ENCODE measurements around the gene RAB30. TPM values are rescaled to one million over a fixed set of nuclear protein-coding genes. Genes with fewer than 3 reads are reported as not detected.

Gene RAB30
- polyA plus RNA-seq, 1 experiment = 14.0 TPM

DNA sequence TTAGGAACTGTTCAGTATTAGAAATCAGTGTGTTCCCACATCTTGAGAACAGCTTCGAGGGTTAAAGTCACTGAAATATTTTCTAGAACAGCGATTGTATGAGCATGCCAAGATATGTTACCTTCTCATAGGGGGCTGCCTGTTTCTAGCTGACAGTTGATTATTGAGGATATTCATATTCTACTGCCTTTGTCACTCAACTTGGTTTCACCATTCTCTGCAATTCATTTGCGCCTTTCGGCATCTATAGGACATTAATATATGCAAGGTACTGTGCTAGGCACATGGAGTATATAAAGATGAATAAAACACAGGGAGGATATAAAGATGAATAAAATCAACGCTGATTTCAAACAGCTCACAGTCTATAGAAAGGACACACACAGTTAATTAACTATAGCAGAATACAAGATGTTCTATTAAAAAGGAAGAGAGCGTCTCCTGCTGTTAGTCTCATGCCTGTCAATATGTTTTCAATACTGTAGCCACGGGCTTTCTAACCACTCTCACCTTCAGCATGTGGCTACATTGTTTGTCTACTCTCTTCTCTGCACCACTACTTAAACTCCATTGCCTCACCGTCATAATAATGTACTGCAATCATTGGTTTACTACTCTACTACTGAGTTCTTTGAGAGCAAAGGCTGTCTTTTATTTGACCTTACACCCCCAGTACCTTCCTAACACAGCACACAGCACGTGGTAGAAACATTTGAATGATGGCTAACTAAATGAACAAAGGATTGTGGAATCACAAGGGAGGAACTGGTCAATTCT lies 81.9 kb downstream of the RAB30 start:
- TF ChIP-seq, protein P1, sequence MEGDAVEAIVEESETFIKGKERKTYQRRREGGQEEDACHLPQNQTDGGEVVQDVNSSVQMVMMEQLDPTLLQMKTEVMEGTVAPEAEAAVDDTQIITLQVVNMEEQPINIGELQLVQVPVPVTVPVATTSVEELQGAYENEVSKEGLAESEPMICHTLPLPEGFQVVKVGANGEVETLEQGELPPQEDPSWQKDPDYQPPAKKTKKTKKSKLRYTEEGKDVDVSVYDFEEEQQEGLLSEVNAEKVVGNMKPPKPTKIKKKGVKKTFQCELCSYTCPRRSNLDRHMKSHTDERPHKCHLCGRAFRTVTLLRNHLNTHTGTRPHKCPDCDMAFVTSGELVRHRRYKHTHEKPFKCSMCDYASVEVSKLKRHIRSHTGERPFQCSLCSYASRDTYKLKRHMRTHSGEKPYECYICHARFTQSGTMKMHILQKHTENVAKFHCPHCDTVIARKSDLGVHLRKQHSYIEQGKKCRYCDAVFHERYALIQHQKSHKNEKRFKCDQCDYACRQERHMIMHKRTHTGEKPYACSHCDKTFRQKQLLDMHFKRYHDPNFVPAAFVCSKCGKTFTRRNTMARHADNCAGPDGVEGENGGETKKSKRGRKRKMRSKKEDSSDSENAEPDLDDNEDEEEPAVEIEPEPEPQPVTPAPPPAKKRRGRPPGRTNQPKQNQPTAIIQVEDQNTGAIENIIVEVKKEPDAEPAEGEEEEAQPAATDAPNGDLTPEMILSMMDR (IDR thresholded peaks at IDR 0.05; ENCODE audit: insufficient read depth, low read depth, low read length) = no peak
- Histone ChIP-seq H3K27me3 (ENCODE audit: control insufficient read depth, insufficient read depth, low read length) (no peaks in the 10 kb centered on the region), H3K36me3 (ENCODE audit: control insufficient read depth, insufficient read depth, low read length) (peaks cover 3% of the 10 kb centered on the region), H3K4me3 (ENCODE audit: low read depth, low read length) (no peak overlapping the region)
- DNase-seq (ENCODE audit: low read depth) = no peak
- CTCF ChIA-PET = interaction anchor here (1.1 kb wide), 1 partner anchor 14 kb away, joined by 3 read pairs; no protein-coding TSS in a partner anchor
- POLR2A ChIA-PET = no interaction called here

DNA sequence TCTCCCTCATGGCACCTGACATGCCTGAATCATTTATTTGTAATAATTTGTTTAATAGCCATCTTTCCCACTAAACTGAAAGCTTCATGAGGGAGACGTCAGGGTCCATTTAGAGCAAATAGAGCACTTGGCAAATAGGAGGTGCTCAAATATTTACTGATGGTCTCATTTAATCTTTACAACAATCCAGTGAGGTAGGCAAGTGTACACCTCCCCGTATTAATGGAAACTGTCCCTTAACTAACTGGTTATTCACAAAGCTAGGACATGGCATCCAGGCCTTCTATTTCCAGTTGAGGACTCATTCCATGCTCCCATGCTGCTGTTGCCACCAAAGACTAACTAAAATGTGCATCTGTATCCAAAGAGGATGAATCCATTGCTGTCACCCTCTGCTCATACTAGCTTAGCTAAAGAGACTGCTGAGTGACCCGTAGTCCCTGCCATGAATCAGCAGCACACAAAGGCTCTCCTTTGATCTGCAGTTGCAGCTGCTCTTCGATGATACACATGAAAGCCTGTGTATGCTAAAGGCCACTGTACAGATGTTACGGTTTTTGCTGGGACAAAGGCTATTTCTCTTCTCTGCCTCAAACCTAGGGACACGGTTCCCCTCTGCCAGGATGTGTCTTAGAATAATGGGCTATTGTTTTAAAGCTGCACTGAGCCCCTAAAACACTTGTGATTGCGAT lies 82.6 kb downstream of the RAB30 start:
- TF ChIP-seq, protein P1 (IDR thresholded peaks at IDR 0.05; ENCODE audit: insufficient read depth, low read depth, low read length) = no peak
- POLR2A ChIA-PET = no interaction called here
- no peak for DNase-seq (ENCODE audit: low read depth)
- Histone ChIP-seq H3K36me3 (ENCODE audit: control insufficient read depth, insufficient read depth, low read length) (peaks cover 3% of the 10 kb centered on the region), H3K4me3 (ENCODE audit: low read depth, low read length) (no peak overlapping the region), H3K27me3 (ENCODE audit: control insufficient read depth, insufficient read depth, low read length) (no peaks in the 10 kb centered on the region)
- CTCF ChIA-PET = no interaction called here

DNA sequence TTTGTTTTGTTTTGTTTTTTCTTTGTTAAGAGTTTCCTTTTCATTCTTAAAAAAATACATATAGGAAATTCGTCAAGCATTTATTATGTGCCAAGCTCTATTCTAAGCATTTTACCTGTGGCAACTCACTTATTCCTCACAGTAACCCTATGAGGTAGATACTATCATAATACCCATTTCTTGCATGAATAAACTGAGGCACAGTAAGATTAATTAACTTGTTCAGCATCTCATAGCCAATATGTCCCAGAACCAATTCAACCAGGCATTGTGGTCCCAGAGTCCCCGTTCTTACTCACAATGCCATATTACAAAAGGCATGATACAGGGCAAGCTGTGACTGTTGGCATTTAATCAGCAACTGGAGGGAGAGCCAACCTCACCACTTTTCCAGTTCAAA lies 83.7 kb downstream of the RAB30 start:
- DNase-seq (ENCODE audit: low read depth) = no peak
- TF ChIP-seq, protein P1 (IDR thresholded peaks at IDR 0.05; ENCODE audit: insufficient read depth, low read depth, low read length) = no peak
- CTCF ChIA-PET = no interaction called here
- Histone ChIP-seq H3K27me3 (ENCODE audit: control insufficient read depth, insufficient read depth, low read length) (no peaks in the 10 kb centered on the region), H3K4me3 (ENCODE audit: low read depth, low read length) (no peak overlapping the region), H3K36me3 (ENCODE audit: control insufficient read depth, insufficient read depth, low read length) (peaks cover 3% of the 10 kb centered on the region)
- POLR2A ChIA-PET = no interaction called here

DNA sequence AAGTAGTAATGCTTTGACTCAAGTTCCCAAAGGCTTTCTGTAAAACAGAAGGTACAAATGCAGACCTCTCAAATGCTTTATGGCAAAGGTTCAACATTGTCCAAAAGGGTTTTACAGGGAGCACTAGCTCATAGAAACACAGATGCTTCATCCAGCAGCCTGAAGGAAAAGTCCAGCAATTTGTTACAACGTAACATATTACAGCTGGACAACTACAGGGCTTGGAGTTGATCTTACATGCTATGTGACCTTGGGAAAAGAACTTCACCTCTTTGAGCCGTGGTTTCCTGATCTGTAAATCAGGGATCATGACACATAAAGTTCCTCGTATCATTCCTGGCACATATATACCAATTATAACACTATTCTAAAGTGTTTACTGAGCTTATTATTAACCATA lies 85.3 kb downstream of the RAB30 start:
- Histone ChIP-seq H3K4me3 (ENCODE audit: low read depth, low read length) (no peak overlapping the region), H3K36me3 (ENCODE audit: control insufficient read depth, insufficient read depth, low read length) (peaks cover 7% of the 10 kb centered on the region), H3K27me3 (ENCODE audit: control insufficient read depth, insufficient read depth, low read length) (no peaks in the 10 kb centered on the region)
- TF ChIP-seq, protein P1 (IDR thresholded peaks at IDR 0.05; ENCODE audit: insufficient read depth, low read depth, low read length) = no peak
- CTCF ChIA-PET = no interaction called here
- DNase-seq (ENCODE audit: low read depth) = no peak
- POLR2A ChIA-PET = no interaction called here

DNA sequence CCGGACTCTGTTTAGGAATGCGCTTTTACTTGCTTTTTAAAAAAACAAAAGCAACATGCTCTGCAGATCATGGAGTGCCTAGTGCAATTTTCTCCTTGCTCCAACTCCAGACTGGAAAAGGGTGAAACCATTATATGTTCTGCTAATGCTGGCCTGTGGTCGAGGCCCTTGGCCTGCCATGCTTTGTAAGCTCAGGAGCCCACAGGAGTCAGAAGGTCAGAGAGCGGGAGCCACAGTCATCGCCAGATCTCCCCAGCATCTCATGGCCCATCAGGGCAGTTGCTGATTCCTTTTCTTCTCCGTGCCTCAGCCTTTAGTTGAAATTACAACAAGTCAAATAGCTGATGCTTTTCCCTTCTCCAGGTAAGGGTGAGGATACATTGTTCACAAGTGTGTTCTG lies 89.8 kb downstream of the RAB30 start:
- no peak overlapping the region for H3K4me3 ChIP-seq (ENCODE audit: low read depth, low read length)
- CTCF ChIA-PET = interaction anchor here (1.4 kb wide), 1 partner anchor 56 kb away, joined by 3 read pairs; no protein-coding TSS in a partner anchor

More for the DNA sequence above, 89.8 kb downstream of the RAB30 start:
- H3K27me3 ChIP-seq (ENCODE audit: control insufficient read depth, insufficient read depth, low read length) = no peaks in the 10 kb centered on the region
- POLR2A ChIA-PET = no interaction called here
- H3K36me3 ChIP-seq (ENCODE audit: control insufficient read depth, insufficient read depth, low read length) = peaks cover 6% of the 10 kb centered on the region; the same call in 1 of the 2 replicates
- TF ChIP-seq, protein P1 (IDR thresholded peaks at IDR 0.05; ENCODE audit: insufficient read depth, low read depth, low read length) = no peak
- DNase-seq (ENCODE audit: low read depth) = no peak
